Measurements from ENCODE around the gene TRAPPC12.
A peak's percentile ranks its signal among the peaks of the same experiment; 100 is the strongest.
"Not testable (repeated sequence)": the region's sequence is repeated elsewhere in the genome, so short reads cannot be mapped to it uniquely, and the experiment has no call there.

TRAPPC12 gene

DNA sequence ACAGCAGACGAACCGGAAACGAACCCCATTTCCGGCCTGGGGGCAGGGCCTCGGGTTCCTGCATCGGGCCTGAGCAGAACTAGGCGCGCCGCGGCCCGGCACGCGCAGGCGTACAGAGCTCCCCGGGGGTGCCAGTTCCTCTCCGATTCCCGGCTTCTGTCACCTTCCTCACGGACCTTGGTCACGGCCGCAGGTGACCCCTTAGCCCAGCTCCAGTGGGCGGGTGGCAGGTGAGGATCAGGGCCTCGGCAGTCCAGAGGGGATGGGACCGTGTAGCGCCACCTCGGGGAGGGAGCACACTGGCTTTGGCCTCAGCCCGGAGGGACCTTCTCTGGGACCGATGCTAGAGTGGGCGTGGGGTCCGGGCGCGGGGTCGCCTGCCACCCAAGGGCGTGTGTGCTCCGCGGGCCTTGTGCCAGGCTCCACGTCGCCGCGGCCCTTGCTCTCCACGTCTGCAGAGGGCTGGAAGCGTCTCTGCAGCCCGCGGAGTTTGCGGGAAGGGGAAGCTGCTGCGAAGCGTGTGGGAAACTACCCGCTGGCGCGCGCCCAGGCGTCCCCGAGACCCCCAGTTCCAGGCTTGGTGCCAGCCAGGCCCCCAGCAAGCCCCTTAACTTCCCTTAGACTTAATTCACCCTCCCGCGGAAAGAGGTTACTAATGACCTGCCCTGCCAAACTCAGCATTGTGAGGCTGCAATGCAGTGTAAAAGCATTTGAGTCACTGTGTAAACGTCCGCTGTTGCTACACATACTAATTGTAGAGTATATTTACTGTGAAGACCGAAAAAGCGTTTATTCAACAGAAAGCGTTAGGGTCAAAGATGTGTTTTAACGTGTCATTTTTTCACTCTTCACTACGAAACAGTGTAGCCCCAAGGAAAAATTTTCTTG, at the start of gene TRAPPC12:
TRAPPC12 (plus strand) TSS at position 48 of the 888 bp plus-strand sequence. CDS start 7,930 bp downstream, outside the sequence.
- peak; percentile 98 for DNase-seq

DNA sequence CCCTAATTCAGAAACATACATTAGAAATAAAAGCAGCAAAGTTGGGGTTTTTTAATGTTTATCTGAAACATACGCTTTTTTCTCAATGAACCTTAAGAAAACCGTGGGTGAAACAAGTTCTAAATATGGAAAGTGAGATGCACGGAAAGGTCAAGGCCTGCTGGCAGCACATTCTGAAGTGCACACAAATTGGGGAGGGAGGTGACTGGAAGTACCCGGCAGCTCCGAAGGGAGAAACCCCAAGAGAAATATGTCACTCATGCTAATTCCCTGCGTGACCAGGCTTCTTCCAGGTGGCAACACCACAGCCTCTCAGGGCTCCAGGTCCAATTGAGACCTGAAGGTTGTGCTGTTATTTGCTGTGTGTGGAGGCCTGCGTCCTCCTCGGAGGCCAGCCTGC, 47.4 kb upstream of the TRAPPC12 start:
- no peak for DNase-seq

DNA sequence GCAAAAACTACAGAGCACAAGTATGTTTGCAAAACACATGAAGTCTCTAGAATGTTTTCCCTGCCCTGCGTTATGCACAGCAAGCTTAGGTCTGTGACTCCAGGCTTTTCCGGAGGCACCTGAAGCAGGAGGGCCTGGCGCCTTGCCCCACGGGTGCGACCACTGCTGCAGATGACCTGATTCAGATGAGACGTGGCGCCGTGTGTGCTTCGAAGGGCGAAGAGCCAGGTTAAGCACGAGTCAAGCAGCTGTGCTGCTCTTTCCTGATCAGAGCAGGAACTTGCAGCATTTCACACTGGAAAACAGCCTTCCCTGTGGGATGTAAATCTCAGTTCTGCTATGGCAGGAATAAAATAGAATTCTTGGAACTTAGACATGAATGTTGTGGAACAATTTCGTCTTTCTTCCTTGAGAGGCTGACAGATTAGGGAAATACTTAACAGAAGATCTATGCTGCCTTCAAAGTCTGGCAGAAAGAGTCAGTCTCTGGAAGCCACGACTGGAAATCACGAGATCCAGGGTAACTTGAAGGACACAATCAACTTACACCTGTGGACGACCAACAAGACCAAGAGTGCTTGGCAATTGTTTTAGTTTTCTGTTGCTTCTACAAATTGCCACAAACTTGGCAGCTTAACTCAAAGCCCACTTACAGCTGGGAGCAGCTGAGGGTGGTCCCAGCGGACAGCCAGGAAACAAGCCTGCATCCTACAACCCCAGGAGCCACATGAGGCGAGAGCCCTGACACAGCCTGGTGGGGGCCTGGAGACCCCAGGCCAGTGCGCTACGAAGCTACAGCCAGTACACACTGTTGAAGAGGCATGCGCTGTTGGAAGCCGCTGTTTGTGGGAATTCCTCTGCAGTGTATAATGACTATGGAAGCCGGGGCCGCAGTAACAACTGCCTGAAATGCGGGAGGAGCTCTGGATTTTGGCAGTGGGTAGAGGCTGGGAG, 44.8 kb upstream of the TRAPPC12 start:
- DNase-seq, result no peak

DNA sequence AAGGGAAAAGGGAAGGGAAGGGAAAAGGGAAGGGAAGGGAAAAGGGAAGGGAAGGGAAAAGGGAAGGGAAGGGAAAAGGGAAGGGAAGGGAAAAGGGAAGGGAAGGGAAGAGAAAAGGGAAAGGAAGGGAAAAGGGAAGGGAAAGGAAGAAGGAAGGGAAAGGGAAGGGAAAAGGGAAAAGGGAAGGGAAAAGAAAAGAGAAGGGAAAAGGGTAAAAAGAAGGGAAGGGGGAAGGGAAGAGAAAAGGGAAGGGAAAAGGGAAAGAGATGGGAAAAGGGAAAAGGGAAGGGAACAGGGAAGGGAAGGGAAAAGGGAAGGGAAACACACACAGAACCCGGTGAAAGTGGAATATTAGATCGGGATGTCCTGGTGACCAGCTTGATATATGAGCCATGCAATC, 42.6 kb upstream of the TRAPPC12 start:
- DNase-seq, result no peak

DNA sequence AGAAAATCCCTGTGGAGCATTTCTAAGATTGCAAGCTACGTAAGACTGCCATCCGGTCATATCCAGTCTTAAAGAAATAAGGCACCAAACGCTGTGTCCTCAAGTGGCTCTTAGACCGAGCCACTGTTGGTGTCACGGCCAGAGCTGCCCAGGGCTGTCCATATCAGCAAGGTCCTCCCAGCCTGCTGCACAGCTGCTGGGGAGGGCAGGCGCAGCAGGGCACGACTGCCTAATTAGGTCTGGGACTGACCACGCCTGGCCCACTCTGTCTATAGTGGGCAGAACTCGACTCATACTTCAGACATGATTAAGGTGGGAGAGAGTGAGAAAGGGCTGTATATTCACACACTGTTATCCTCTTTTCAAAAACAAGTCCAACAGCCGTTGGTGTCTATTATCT, 41.2 kb upstream of the TRAPPC12 start:
- no peak for DNase-seq

DNA sequence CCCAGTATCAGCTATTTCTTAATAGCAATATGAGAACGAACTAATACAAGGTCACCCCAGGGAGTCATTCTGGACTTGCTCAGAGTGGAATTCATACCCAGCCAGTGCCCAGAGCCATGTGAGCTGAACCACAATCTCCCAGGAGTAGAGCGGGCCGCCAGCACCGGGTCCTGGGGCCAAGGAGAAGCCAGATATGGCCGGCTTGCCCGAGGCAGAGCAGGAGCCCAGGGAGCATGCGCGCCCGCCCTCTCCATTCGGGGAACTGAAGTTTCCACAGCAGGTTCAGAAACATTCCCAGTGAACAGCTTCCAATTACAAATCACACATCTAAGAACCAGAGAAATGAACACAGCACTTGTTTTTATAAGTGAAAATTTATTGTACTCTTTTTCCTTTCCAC, 39.4 kb upstream of the TRAPPC12 start:
- DNase-seq, result no peak

DNA sequence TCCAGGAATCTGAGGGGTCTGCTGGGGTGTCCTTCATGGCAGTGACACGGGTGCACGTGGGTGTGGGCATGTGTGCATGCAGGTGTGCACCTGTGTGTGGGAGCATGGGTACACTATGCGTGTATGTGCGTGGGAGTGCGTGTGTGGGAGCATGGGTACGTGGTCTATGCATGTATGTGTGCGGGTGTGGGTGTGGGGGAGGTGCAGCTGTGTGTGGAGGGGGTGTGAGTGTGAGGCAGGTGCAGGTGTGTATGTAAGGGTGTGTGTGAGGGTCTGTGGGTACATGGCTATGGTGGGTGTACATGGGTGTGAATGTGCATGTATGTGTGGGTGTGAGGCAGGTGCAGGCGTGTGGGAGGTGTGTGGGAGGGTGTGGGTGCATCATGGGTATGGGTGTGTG, 38.2 kb upstream of the TRAPPC12 start:
- no peak for DNase-seq

DNA sequence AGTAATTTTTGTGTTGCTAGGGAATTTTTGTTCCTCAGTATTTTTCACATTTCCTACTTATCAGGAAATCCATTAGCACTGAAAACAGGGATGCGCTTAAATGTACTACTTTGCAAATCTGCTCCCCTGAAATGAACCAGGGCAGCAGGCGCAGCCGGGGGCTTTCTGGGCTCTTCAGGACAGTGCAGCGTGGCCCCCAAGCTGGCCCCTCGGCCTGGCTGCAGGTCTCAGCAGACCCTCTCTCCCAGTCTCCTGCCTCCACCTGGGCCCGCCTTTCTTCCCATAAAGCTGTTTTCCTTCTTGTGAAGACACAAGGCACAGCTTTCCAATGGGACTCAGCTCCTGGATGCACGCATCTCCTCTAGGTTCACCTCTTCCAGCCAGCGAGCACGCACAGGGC, 37.2 kb upstream of the TRAPPC12 start:
- no peak for DNase-seq

DNA sequence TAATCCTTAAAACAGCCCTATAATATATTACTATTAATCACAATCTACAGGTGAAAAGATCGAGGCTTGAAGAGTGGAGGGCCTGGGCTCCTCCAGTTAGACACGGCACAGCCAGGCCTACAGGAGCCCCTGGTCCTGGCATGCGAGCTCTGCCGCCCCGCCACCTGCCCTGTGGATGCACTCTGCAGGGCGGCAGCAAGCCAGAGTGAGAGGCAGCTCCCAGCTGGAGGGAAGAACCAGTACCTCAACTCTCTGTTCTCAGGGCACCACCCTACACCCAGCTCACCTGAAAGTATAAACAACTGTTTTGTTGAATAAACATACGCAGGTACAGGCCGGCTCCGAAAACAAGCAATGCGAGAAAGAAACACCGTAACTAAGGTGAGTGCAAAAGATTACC, 36.5 kb upstream of the TRAPPC12 start:
- DNase-seq, result no peak

DNA sequence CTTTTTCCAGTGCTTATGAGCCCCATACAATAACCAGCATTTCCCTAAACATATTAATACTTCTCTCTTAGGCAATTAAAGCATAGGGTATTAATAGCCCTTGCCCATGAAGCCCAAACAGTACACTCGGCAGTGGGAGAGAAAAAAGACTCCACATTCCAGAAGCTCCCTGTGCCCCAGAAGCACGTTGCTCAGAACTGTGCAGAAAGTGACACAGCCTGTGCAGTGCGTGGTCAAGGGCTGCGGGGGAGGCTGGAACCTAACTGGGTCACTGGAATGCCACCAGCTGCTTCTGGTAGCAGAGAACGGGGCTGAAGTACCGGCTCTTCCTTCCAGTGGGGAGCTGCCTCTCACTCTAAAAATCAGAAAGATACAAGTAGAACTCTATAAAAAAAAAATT, 34.6 kb upstream of the TRAPPC12 start:
- no peak for DNase-seq

DNA sequence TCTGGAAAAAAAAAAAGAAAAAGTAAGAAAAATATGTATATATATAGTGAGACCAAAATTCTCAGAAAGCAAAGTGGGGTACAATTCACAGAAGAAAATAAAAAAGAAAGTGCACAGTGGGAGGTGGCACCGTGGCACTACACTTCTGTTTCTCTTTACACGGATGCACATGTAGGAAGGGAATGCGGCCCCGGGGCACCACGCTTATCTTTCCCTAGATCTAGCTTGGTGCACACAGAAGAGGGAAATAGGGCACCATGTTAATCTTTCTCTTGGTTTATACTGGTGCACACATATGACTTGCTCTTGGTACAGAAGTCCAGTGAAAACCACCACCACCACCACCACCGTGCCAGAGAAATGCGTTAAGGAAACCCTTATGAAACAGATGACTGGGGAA, 33.9 kb upstream of the TRAPPC12 start:
- DNase-seq, result no peak

DNA sequence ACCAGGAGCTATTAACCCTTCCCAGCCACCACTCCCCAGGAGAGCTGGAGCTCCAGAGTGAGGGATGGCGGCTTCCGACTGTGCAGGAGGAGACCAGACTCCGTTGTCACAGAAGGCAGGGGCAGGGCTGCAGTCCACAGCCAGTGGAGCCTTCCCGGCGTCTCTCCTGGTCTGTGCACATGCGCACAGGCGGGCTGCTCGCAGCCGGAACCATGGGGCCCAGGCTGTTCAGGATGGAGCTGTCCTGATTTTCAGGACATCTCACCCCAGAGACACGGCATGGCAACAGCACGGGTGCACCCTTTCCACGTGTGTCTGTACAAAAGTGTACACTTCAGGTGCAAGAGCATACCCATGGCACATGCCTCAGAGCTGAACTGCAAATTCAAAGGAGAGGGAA, 30.7 kb upstream of the TRAPPC12 start:
- DNase-seq, result no peak

DNA sequence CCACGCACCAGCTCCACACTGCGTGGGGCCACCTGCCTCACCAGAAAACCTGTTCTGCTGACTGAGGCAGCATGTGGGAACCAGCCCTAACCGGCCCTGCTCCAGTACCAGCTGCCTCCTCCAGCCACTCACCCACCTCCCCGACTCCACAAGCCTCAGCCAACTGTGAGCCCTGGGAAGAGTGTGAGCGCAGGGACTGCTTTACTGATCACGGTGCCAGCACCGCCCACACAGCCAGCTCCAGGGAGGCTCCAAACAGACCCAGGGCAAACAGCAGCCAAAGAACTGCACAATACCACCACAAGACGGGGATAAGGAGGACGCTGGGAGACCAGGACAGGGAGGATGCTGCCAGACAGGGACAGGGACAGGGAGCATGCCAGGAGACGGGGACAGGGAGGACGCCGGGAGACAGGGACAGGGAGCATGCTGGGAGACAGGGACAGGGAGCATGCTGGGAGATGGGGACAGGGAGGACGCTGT, 30.2 kb upstream of the TRAPPC12 start:
- peak; percentile 51 for DNase-seq

DNA sequence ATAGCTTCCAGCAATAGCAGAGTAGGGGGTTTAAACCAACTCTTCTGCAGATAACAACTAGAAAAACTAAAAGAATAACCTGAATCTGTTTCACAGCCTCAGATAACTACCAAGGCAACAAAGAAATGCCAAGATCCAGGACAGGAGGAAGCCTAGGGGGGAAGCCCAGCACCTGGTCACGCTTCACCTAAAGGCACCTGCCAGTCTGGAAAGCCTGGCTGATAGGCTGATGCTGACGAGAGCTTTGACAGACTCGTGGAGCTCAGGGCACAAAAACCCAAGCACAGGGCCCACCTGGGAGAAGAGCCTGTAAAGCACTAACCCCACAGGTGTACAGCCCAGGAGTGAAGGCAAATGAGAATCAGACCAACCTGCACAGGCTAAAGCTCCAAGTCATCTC, 24.5 kb upstream of the TRAPPC12 start:
- peak; percentile 56 for DNase-seq

DNA sequence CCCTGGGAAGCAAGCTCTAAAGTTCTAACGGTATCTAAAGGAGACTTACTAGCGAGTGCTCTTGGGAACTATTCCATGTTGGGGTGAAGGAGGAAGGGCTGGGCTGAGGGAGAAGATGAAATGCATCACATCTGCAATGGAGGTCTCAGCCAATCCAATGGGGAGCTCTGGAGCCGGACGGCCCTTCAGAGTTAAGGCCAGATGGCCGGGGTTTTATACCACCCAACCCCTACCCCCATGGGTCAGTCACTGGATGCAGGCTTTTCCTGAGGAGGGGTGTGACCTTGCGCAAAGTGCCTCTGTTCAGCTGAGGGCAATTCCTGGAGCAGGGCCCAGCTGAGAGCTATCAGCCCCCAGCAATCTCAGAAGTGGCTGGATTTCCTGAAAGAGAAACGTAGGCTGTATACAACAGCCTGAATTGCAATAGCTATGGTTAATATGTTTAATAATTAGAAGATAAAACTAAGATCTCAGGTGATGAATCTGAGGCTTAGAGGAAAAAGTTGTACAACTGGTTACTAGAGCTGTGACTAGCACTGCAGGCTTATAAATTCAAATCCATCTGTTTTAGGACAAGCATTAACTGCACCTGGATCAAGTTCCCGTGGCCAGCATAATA, 23.4 kb upstream of the TRAPPC12 start:
- DNase-seq, result peak; percentile 36

DNA sequence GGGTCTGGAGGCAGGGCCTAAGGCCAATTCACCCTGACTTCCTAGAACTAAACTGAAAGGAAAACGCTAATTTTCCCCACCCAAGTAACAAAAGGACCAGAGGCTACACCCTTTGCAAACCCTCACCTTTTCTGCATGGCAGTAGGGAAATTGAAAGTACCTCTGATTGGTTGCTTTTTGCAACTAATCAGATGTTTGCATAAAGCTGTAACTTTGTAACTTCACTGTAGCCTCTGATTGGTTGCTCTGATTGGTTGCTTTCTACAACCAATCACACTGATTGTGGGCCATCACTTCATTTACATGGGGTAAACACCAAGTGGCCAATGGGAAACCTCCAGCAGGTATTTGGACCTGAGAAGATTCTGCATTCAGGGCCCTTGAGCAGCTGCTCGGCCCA, 22.7 kb upstream of the TRAPPC12 start:
- DNase-seq, result no peak

DNA sequence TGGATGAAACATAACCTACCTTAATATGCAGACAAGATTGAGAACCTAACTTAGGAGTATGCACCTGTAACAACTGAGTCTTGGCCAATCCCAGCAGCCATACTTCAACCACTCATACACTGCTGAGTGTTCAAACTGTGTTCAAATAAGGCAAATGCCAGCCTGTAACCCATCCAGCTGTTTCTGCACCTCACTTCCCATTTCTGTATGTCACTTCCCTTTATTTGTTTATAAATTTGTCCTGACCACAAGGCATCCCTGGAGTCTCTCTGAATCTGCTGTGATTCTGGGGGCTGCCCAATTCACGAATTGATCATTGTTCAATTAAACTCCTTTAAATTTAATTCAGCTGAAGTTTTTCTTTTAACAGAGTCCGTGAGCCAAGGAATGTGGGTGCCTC, 22.0 kb upstream of the TRAPPC12 start:
- DNase-seq, result not testable (repeated sequence)

DNA sequence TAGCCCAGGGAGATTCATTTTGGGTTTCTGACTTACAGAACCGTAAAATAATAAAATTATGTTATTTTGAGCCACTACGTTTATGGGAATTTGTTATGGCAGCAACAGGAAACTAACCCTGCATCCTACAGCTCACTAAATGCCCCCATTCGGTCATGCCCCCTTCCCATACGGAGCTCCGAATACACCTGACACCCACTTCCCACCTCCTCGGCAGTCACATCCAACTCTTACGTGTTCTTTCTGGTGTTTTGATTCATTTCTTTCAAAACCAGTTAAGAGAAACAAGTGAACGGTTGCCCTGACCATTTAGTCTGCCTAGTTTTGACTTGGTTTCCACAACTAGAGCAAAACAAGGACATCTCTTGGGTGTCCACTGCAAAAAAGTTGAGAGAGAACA, 21.6 kb upstream of the TRAPPC12 start:
- DNase-seq, result no peak

DNA sequence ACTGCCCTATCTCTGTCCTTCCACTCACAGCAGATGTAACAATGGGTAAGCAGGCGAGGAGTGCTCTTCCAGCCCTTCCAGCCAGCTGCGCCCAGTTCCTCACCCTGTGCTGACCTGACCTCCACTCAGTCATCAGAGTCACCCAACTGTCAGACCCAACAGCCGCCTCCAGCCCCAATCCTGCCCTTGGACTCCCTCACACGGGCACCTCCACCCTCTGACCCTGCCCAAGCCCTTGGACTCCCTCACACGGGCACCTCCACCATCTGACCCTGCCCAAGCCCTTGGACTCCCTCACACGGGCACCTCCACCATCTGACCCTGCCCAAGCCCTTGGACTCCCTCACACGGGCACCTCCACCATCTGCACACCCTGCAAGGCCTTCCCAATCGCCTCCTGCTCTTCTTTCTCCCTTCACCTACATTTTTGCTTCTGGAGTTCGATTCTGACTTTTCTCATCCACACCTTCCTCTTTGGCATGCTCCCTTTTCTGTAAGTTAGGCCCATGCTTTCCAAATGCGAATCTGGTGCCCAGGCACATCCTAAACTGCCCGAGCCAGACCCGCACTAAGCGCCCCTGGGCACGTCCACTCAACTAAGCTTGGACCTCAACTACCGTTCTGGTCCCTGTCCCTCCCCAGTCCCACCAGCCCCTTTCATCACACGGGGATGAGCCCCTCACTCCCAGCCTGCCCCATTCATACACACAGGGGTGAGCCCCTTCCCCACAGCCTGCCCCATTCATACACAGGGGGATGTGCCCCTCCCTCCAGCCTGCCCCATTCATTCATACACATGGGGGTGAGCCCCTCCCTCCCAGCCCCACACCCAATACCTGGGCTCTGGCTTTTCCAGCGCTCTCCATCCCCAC, 17.7 kb upstream of the TRAPPC12 start:
- no peak for DNase-seq

DNA sequence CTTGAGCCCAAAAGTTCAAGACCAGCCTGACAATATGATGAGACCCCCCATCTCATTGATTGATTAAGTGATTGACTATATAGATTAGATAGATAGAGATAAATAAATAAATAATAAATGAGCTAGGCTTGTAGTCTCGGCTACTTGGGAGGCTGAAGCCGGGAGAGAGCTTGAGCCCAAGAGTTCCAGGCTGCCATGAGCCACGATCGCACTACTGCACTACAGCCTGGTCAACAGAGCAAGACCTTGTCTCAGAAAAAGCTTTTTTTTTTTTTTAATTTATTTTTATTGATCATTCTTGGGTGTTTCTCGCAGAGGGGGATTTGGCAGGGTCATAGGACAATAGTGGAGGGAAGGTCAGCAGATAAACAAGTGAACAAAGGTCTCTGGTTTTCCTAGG, 14.3 kb upstream of the TRAPPC12 start:
- no peak for DNase-seq

DNA sequence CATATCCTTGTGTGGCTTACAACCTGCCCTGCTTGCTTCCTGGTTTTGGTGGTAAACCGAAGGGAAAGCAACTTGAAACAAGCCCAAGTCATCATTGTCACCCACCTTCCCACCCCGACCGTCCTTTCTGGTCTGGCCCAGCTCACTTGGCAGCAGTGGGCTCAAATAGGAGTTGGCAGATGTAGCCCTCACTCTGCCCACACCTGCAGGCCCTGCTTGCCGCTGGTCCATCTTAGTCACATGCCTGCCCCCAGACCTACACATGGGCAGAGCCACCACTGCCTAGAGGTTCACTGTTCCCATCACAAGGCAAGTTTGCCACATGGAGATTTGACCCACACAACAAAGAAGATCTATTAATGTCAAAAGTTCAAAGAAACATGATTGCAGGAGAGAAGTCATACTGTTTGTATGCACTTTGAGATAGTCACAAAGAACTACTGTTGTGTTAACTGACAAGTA, 11.2 kb upstream of the TRAPPC12 start:
- no peak for DNase-seq

All from NCI-H510A treated with DMSO at 0.1 percent for 48 hours (cell line).